Naive thymus-derived CD4-positive, alpha-beta T cell (primary cell): ENCODE results near the gene ADAMTS10. TPM values are rescaled to one million over a fixed set of nuclear protein-coding genes. Genes with fewer than 3 reads are reported as not detected.

ENCODE experiments used
- ATAC-seq: fragments of 150-1000 bp; cut with Tn5 transposase; 2 replicates; pipeline ENCODE4 v1.10.0; 2021; ENCODE audit warnings: mild to moderate bottlenecking, moderate library complexity
- CTCF ChIA-PET: fragments of 350-600 bp; sonication (Branson Sonifier 250); formaldehyde crosslinking; loops from one replicate; lab custom pipeline; 2021; ENCODE audit warnings: antibody characterized with exemption; lab: Charles Lee
- POLR2A ChIA-PET: fragments of 350-600 bp; sonication (Branson Sonifier 250); formaldehyde crosslinking; loops from one replicate; lab custom pipeline; 2021; ENCODE audit warnings: antibody characterized with exemption, inconsistent platforms; lab: Charles Lee
- DNase-seq, 9 donors: peaks; one replicate each; pipeline versions ENCODE4 v3.0.0 to v3.0.0-alpha.2; 2020 to 2022; ENCODE audit warnings: mixed read lengths in 1 of 9
- H3K27ac ChIP-seq: one replicate; pipeline ENCODE4 v1.7.0; 2013; ENCODE audit warnings: mild to moderate bottlenecking, low read depth, low read length, moderate library complexity
- H3K27me3 ChIP-seq, 2 donors: one replicate each; pipeline ENCODE4 v1.7.0; 2013; ENCODE audit warnings: low read length in 2 of 2, mild to moderate bottlenecking in 2 of 2, moderate library complexity in 2 of 2; ENCODE audit not compliant: control insufficient read depth in 2 of 2, insufficient read depth in 2 of 2
- H3K36me3 ChIP-seq, 3 experiments: 1 replicate in 2 of 3; 2 replicates in 1 of 3; pipeline ENCODE4 v1.7.0; 2013; ENCODE audit warnings: low read length in 3 of 3, mild to moderate bottlenecking in 3 of 3, moderate library complexity in 1 of 3; ENCODE audit not compliant: insufficient read depth in 3 of 3, control insufficient read depth in 2 of 3
- H3K4me1 ChIP-seq, 2 donors: one replicate each; pipeline ENCODE4 v1.7.0; 2013; ENCODE audit warnings: low read length in 2 of 2, mild to moderate bottlenecking in 2 of 2, moderate library complexity in 1 of 2; ENCODE audit not compliant: control insufficient read depth in 2 of 2, insufficient read depth in 2 of 2
- H3K4me3 ChIP-seq: 2 replicates; pipeline ENCODE4 v1.7.0; 2013; ENCODE audit warnings: mild to moderate bottlenecking, low read length
- H3K9me3 ChIP-seq, 3 experiments: 1 replicate in 2 of 3; 2 replicates in 1 of 3; pipeline ENCODE4 v1.7.0; 2013; ENCODE audit warnings: low read length in 3 of 3; ENCODE audit not compliant: control insufficient read depth in 2 of 3
- H3K27ac Mint-ChIP-seq, 9 donors: one replicate each; pipeline ENCODE4 v1.8.0; 2020 to 2022; ENCODE audit warnings: mixed read lengths in 9 of 9, mild to moderate bottlenecking in 8 of 9, moderate library complexity in 5 of 9, inconsistent platforms in 2 of 9
- H3K27me3 Mint-ChIP-seq, 5 donors: one replicate each; pipeline ENCODE4 v1.8.0; 2021 to 2022; ENCODE audit warnings: mixed read lengths in 5 of 5, mild to moderate bottlenecking in 1 of 5
- H3K36me3 Mint-ChIP-seq, 5 donors: one replicate each; pipeline ENCODE4 v1.8.0; 2020 to 2022; ENCODE audit warnings: mixed read lengths in 5 of 5, mild to moderate bottlenecking in 3 of 5, inconsistent platforms in 1 of 5
- H3K4me1 Mint-ChIP-seq, 7 donors: one replicate each; pipeline ENCODE4 v1.8.0; 2020 to 2022; ENCODE audit warnings: mixed read lengths in 7 of 7, mild to moderate bottlenecking in 3 of 7, inconsistent platforms in 1 of 7
- H3K4me3 Mint-ChIP-seq, 10 donors: one replicate each; pipeline ENCODE4 v1.8.0; 2020 to 2022; ENCODE audit warnings: mild to moderate bottlenecking in 10 of 10, mixed read lengths in 10 of 10, moderate library complexity in 6 of 10, inconsistent platforms in 2 of 10
- H3K9me3 Mint-ChIP-seq, 11 donors: one replicate each; pipeline ENCODE4 v1.8.0; 2020 to 2022; ENCODE audit warnings: mixed read lengths in 11 of 11, mild to moderate bottlenecking in 4 of 11, inconsistent platforms in 1 of 11, moderate library complexity in 1 of 11
- intact Hi-C, 2 donors: fragments of 100-400 bp; cut with micrococcal nuclease; formaldehyde crosslinking; loops; one replicate each; pipeline ENCODE4 v1.15.1; 2023
- polyA plus RNA-seq, 2 donors: library from polyadenylated mRNA; unstranded; fragments of 300-500 nt; fragmentation: Illumina TruSeq; gene quantifications; one replicate each; pipeline ENCODE4 v1.2.3, GENCODE V29; 2021
- total RNA-seq, 6 experiments: library from RNA in 5 of 6; stranded (reverse) in 5 of 6; gene quantifications; 1 replicate in 5 of 6; 2 replicates in 1 of 6; pipeline ENCODE4 v1.2.3 and lab custom pipeline; 2021 to 2026

ADAMTS10 gene
- total and polyA plus RNA-seq, 7 experiments from 2014 or later = 1.5 to 102 (median 78.7) TPM

- H3K27me3 Mint-ChIP-seq = peaks cover 0 to 17% (median 0%) of the 10 kb centered on the region in 5 donors
- Histone ChIP-seq H3K36me3 (peaks cover 0 to 41% (median 2%) of the 10 kb centered on the region in 3 experiments), H3K9me3 (peaks cover 0 to 6% (median 6%) of the 10 kb centered on the region in 3 experiments), H3K27me3 (no peaks in the 10 kb centered on the region), H3K4me1 (peaks cover 5 to 15% of the 10 kb centered on the region in 2 donors), H3K4me3 (no peak overlapping the region), H3K27ac (no peak overlapping the region)
- H3K4me1 Mint-ChIP-seq = peaks cover 6 to 37% (median 29%) of the 10 kb centered on the region in 7 donors
- peaks cover 7 to 40% (median 21%) of the 10 kb centered on the region in 5 donors for H3K36me3 Mint-ChIP-seq
- DNase-seq = no peak
- intact Hi-C loops = no loop called here
- CTCF ChIA-PET = interaction anchor here (1.2 kb wide), 1 partner anchor 18 kb away, joined by 4 read pairs; no protein-coding TSS in a partner anchor
- peaks cover 0 to 26% (median 0%) of the 10 kb centered on the region in 11 donors for H3K9me3 Mint-ChIP-seq
- no peak overlapping the region for H3K4me3 Mint-ChIP-seq
- no peak for ATAC-seq
- POLR2A ChIA-PET = no interaction called here
- no peak overlapping the region for H3K27ac Mint-ChIP-seq
These were observed 14.3 kb downstream of the ADAMTS10 start for GRCh38 chr19:8596168-8596567.

- Histone ChIP-seq H3K27ac (no peak overlapping the region), H3K27me3 (no peaks in the 10 kb centered on the region), H3K36me3 (peaks cover 0 to 36% (median 2%) of the 10 kb centered on the region in 3 experiments), H3K9me3 (peaks cover 0 to 6% (median 6%) of the 10 kb centered on the region in 3 experiments), H3K4me3 (no peak overlapping the region), H3K4me1 (peaks cover 5 to 15% of the 10 kb centered on the region in 2 donors)
- ChIA-PET POLR2A (no interaction called here), CTCF (interaction anchor here (1.2 kb wide), 1 partner anchor 18 kb away, joined by 4 read pairs; no protein-coding TSS in a partner anchor)
- Mint-ChIP-seq H3K27ac (no peak overlapping the region), H3K27me3 (peaks cover 0 to 23% (median 0%) of the 10 kb centered on the region in 5 donors), H3K36me3 (peaks cover 7 to 40% (median 21%) of the 10 kb centered on the region in 5 donors), H3K9me3 (peaks cover 0 to 26% (median 0%) of the 10 kb centered on the region in 11 donors), H3K4me3 (no peak overlapping the region), H3K4me1 (peaks cover 6 to 37% (median 29%) of the 10 kb centered on the region in 7 donors)
- ATAC-seq = no peak
- DNase-seq = no peak
- intact Hi-C loops = no loop called here
These were observed 14.9 kb downstream of the ADAMTS10 start for GRCh38 chr19:8595651-8596050.

DNA sequence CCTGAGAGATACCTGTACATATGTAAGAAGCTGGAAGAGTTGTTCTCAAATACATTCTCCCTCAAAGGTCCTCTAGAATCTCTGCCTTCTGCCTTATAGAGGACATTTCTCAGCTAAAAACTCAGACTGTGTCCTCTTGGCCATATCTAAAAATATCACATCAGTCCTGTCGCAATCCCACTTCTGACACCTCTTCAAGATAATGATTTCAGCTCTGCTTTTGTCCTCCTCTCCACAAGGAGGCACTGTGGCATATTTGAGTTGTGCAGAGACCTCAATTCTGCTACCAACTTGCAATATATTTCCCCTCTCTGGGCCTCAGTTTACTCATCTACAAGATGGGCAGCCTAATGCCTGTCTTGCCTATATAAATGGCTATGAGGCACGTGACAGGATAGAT, 16.6 kb downstream of the ADAMTS10 start:
- no peak for DNase-seq
- peaks cover 0 to 29% (median 0%) of the 10 kb centered on the region in 5 donors for H3K27me3 Mint-ChIP-seq
- H3K4me1 Mint-ChIP-seq = peaks cover 6 to 37% (median 29%) of the 10 kb centered on the region in 7 donors
- ChIA-PET POLR2A (interaction anchor here (1.0 to 1.4 kb wide), 4 partner anchors 11 to 28 kb away, joined by 3 read pairs; no protein-coding TSS in a partner anchor), CTCF (interaction anchor here (0.7 to 1.8 kb wide), 2 partner anchors 14 to 63 kb away, joined by 3 to 7 read pairs; no protein-coding TSS in a partner anchor)
- Histone ChIP-seq H3K36me3 (peaks cover 0 to 28% (median 2%) of the 10 kb centered on the region in 3 experiments), H3K27ac (no peak overlapping the region), H3K4me3 (no peak overlapping the region), H3K9me3 (peaks cover 0 to 6% (median 6%) of the 10 kb centered on the region in 3 experiments), H3K4me1 (peaks cover 5 to 15% of the 10 kb centered on the region in 2 donors), H3K27me3 (no peaks in the 10 kb centered on the region)
- intact Hi-C loops = loop anchor here in 1 of 2 donors (5.0 kb wide), 3 partner anchors 202 to 252 kb away; partner anchors contain the start of genes KANK3, MBD3L1, RAB11B and ZNF558
- peaks cover 0 to 24% (median 0%) of the 10 kb centered on the region in 11 donors for H3K9me3 Mint-ChIP-seq
- peak overlapping the region in 2 of 9 donors; percentile 15 to 21 for H3K27ac Mint-ChIP-seq
- ATAC-seq = no peak
- peaks cover 7 to 28% (median 15%) of the 10 kb centered on the region in 5 donors for H3K36me3 Mint-ChIP-seq
- peak overlapping the region in 9 of 10 donors; percentile 23 to 95 (median 57) for H3K4me3 Mint-ChIP-seq

DNA sequence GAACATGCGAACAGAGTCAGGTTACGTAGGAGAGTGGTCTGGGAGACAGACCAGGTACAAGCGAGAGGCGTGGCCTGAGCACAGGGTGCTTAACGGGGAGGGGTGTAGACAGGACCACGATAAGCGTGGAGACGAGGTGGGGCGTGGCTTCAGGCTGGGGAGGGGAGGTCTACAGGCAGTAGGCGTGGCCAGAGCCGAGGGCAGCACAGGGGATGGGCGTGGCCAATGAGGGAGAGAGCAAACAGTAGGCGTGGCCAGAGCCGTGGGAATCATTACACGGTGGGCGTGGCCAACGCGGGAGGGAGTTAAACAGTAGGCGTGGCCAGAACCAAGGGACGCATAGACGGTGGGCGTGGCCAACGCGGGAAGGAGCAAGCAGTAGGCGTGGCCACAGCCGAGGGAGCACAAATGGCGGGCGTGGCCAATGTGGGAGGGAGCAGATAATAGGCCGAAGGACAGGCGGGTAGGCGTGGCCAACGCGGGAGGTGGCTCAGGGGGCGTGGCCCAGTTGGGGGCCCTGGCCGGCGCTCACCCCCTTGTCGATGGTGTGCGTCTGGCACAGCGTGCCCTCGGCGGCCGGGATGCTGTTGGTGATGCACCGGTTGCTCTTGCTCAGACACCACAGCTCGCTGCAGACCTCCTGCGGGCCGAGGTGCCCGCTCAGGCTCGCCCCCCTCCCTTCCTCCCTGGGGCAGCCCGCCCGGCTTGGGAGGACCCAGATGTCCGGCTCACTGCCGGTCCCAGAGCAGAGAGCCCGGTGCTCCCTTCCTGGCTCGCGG, 18.1 kb downstream of the ADAMTS10 start:
- Histone ChIP-seq H3K36me3 (peaks cover 0 to 24% (median 0%) of the 10 kb centered on the region in 3 experiments), H3K27me3 (no peaks in the 10 kb centered on the region), H3K27ac (peak overlapping the region; percentile 63), H3K9me3 (peaks cover 0 to 6% (median 6%) of the 10 kb centered on the region in 3 experiments), H3K4me1 (peaks cover 5 to 15% of the 10 kb centered on the region in 2 donors), H3K4me3 (peak overlapping the region; percentile 81)
- peaks cover 5 to 19% (median 13%) of the 10 kb centered on the region in 5 donors for H3K36me3 Mint-ChIP-seq
- peaks cover 0 to 29% (median 0%) of the 10 kb centered on the region in 5 donors for H3K27me3 Mint-ChIP-seq
- peaks cover 6 to 37% (median 29%) of the 10 kb centered on the region in 7 donors for H3K4me1 Mint-ChIP-seq
- POLR2A ChIA-PET = interaction anchor here (0.9 to 1.4 kb wide), 4 partner anchors 14 to 178 kb away, joined by 3 to 5 read pairs (median 3); no protein-coding TSS in a partner anchor
- H3K9me3 Mint-ChIP-seq = peaks cover 0 to 17% (median 0%) of the 10 kb centered on the region in 11 donors
- intact Hi-C loops = loop anchor here in 1 of 2 donors (1.0 to 5.0 kb wide), 6 partner anchors 12 to 250 kb away; partner anchors contain the start of genes ADAMTS10, HNRNPM, KANK3 and MBD3L1
- peak; percentile 93 for ATAC-seq
- peak overlapping the region; percentile 81 to 95 (median 88) for H3K4me3 Mint-ChIP-seq
- CTCF ChIA-PET = interaction anchor here (0.7 to 1.1 kb wide), 2 partner anchors 21 to 22 kb away, joined by 5 to 11 read pairs; no protein-coding TSS in a partner anchor
- peak overlapping the region; percentile 17 to 89 (median 76) for H3K27ac Mint-ChIP-seq
- peak; percentile 80 to 98 (median 96) for DNase-seq

- ChIA-PET CTCF (no interaction called here), POLR2A (no interaction called here)
- Histone ChIP-seq H3K4me1 (peaks cover 5 to 15% of the 10 kb centered on the region in 2 donors), H3K27ac (no peak overlapping the region), H3K27me3 (no peaks in the 10 kb centered on the region), H3K4me3 (no peak overlapping the region), H3K36me3 (peaks cover 0 to 12% (median 0%) of the 10 kb centered on the region in 3 experiments), H3K9me3 (peaks cover 0 to 6% (median 6%) of the 10 kb centered on the region in 3 experiments)
- intact Hi-C loops = loop anchor here in 1 of 2 donors (10.0 kb wide), 1 partner anchor 106 kb away; the partner anchor contains the start of gene ACTL9
- Mint-ChIP-seq H3K36me3 (peaks cover 3 to 12% (median 4%) of the 10 kb centered on the region in 5 donors), H3K27me3 (peaks cover 0 to 29% (median 0%) of the 10 kb centered on the region in 5 donors), H3K27ac (no peak overlapping the region), H3K4me1 (peaks cover 6 to 26% (median 21%) of the 10 kb centered on the region in 7 donors), H3K4me3 (no peak overlapping the region), H3K9me3 (peaks cover 0 to 12% (median 0%) of the 10 kb centered on the region in 11 donors)
- ATAC-seq (no peak), DNase-seq (no peak)
These were observed 21.3 kb downstream of the ADAMTS10 start for GRCh38 chr19:8589177-8589714.
